Smooth muscle cell of the brain vasculature (primary cell): ENCODE results near the gene RHOD.

Source experiments
- DNase-seq: peaks from one replicate; pipeline ENCODE4 v3.0.0-alpha.2; 2012; ENCODE audit warnings: low read depth, low spot score

Gene RHOD

DNA sequence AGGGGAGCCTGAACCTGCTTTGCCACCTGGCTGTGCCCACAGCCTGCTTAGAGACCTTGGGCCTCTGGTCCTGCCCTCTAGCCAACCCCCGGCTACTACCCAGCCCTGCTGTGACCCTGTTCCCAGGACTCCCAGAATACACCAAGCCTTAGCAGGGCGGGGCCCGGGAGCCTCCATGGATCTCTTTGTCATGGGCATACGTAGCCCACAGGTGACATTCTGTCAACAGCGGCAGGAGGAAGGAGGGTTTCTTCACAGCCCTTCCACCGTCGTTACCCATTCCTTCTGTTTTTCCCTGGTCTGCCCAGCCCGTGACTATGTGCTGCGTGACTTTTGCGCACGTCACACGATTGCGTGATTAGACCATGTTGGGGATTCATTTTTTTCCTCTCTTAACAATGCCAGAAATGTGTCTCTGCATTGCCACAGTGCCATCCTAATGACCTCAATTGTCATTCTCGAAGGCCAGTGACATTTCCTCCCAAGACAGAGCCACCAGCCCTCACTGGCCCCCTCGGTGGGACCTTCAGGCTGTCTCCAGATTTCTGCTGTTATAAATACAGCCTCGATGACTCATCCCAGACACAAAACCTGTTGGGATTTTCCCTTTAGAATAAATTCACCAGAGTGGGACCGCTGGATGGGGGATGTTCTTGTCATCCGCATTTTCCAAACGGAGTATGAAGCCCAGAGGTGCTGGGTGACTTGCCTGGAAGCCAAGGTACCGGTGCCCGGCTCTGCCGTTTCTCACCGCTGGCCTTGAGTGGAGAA, 24.7 kb upstream of the RHOD start:
- DNase-seq = no peak

DNA sequence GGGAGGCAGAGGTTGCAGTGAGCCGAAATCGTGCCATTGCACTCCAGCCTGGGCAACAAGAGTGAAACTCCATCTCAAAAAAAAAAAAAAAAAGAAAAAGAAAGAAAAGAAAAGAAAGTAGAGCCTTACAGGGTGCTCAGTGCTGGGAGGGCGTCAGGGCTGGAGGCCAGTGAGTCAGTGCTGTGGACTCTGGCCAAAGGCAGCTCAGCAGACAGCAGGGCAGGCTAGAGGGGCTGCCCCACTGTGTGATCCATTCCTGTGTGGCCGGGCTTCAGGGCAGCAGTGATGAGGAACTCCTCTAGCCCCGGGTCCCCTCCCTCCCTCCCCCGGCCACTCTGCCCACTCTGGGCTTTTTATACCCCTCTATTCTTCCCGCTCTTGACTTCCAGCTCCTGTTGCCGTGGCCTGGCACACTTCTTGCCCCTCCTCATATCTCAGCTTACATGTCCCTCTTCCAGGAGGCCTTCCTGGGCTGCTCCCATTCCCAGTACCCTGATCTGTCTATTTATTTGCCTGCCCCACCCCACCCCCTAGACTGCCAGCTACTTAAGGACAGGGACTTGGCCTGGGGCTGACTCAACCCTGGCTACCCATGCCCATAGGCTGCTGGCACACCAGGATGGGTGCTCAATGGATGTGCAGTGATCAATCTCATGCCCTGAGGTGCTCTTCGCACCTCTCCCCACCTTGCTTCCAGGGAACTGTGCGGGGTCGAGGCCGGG, 23.7 kb upstream of the RHOD start:
- peak; percentile 83 for DNase-seq

- DNase-seq = peak; percentile 78
These were observed 22.9 kb upstream of the RHOD start for GRCh38 chr11:67033661-67034166.

GRCh38 chr11:67034350-67034749, 22.3 kb upstream of the RHOD start:
- no peak for DNase-seq

- no peak for DNase-seq
These were observed 16.5 kb upstream of the RHOD start for GRCh38 chr11:67040147-67040546.

GRCh38 chr11:67041602-67042001, 15.0 kb upstream of the RHOD start:
- DNase-seq = no peak

DNA sequence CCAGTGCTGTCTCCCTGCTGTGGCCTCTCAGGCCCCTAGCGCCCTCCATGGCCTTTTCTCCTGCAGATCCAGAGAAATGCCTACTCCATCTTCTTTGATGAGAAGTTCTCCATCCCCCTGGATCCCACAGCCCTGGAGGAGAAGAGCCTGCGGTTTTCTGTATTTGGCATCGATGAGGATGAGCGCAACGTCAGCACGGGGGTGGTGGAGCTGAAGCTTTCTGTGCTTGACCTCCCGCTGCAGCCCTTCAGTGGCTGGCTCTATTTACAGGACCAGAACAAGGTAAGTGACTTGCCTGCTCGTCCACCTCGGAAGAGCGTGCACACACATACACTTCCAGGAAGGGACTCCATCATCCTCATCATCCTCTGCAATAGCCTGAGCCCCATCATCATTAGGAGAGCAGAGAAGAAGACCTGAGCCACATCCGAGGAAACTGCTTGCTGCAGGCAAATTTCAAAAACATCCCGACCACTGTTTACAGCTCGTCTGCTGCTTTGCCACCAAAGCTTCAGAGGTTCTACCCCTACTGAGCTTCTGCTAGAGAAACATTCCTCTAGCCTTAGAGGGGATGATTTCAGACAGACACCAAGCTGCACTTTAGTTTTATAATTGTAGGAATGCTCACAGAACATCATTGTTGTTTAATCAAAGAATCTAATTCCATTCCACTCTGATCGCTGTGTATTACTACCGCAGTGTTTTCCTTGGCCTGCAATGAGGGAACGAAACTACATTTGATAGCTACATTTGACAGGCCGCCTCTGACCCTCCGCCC, 12.9 kb upstream of the RHOD start:
- DNase-seq = no peak

DNA sequence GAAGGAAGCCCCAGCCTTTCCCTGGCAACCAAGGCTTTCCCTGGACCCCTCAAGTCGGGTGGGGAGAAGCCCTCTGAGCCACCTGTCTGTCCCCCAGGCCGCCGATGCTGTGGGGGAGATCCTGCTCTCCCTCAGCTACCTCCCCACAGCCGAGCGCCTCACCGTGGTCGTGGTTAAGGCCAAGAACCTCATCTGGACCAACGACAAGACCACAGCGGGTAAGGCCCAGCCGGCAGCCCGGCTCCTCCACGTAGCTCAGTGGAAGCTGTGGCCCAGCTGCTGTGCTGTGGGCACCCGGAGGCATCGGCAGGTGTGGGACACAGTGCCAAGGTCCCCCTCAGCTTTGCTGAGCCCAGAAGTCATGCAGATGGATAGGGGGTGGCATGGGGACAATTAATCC, 12.2 kb upstream of the RHOD start:
- no peak for DNase-seq

- peak; percentile 73 for DNase-seq
These were observed 11.3 kb upstream of the RHOD start for GRCh38 chr11:67045314-67045713.

GRCh38 chr11:67048515-67049130, 8.0 kb upstream of the RHOD start:
- DNase-seq = no peak

DNA sequence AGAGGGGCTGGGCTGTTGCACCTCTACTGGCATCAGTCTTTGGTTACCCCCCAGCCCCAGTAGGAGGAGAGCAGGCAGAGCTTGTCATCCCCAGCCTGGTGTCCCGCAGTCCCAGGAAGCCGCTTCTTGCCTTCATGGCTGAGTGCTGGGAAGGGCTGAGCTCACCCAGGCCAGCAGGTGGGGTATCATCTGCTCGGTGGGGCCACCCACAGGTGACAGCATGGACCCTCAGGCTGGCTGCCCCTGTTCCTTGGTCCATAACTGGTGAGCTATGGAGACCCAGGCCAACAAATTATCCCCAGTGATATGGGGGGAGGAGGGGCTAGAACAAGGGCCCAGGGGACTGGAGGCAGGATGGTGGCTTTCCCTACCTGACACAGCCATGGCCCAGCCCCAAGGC, 6.5 kb upstream of the RHOD start:
- no peak for DNase-seq

DNA sequence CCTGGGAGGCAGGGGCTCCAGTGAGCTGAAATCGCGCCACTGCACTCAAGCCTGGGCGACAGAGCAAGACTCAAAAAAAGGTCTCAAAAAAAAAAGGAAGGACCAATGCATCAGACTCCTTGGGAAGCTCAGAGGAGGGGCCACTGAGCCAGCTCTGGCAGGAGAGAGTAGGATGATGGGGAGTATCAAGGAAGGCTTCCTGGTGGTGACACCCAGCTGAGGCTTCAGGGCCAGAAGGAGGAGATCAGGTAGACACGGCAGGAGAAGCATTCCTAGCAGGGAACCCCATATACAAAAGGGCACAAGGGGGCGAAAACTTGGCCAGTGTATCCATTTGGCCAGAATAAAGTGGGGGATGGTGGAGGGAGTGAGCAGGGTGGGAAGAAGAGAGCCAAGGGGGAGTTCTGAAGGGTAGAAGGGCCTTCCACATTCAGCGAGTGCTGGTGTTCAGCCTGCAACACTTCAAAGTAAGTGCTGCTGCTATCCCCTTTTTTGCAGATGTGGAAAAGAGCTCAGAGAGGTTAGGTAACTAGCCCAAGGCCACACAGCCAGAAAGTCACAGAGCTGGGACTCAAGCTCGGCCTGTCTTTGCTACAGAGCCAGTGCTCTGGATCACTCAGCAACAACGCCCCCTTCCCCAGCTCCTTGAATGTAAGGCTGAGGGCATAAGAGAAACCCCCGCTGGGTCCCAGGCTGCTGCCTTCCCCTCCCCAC, 5.3 kb upstream of the RHOD start:
- no peak for DNase-seq

DNA sequence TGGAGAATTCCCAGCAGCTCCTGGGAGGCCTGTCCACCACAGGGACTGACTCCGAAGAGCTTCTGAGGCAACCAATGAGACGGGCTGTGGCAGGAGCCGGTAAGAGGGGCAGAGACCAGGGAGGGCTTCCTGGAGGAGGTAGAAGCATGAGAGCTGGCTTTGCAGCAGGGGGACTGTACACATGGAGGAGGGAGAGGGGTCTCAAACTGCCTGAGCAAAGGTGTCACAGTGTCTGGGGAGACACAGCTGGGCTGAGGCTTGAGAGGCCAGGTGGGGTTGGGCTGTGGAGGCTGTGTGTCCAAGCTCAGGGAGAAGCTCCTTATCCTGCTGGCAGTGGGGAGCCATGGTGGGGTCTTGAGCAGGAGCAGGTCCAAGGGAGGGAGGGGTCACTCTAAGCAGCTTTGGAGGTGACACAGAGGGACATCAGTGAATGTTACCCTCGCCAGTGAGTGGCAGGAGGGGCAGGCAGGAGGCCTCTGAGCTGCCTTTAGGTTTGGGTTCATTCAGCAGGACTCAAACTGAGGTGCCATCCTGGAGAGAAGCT, 4.6 kb upstream of the RHOD start:
- DNase-seq = no peak

- no peak for DNase-seq
These were observed 3.8 kb upstream of the RHOD start for GRCh38 chr11:67052891-67053290.

DNA sequence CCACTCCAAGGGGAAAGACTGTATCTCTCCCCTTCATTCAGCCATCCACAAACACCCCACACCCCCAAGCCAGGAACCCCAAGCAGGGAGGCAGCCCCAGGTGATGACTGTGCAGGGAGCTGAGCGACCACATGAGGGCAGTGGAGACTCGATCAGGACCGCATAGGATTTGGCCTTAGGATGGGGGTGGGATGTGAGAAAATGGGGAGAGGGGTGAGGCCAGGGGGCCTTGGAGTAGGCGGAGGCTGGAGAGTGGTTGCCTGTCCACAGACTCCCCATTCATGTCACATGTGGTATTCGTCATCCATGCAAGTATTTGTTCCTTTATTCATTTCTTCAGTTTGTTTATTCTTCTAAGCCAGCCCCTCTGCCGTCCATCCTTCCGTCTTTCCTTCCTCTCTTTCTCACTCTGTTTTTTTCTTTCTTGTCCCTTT, 2.7 kb upstream of the RHOD start:
- DNase-seq = no peak

DNA sequence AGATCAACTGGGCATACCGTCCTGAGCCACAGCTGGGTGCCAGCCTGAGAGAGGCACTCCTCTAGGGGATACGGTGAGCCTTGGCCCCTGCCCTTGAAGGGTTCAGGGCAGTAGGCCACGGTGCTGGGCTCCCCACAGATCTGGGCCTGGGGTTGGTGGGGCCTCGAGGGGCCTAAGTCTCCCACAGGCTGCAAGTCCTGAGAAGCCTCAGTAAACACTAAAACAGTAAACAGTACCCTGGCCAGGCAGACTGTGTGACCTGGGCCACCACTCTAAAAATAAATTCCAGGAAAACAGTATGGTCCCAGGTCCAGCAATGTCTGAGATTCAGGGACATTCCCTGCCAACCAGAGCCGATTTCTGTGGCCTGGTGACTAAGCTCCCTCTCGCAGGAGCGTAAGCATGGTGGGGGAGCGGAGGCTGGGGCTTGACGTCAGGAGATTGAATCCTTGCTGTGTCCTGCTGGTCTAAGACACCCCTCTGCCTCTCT, 2.3 kb upstream of the RHOD start:
- no peak for DNase-seq

DNA sequence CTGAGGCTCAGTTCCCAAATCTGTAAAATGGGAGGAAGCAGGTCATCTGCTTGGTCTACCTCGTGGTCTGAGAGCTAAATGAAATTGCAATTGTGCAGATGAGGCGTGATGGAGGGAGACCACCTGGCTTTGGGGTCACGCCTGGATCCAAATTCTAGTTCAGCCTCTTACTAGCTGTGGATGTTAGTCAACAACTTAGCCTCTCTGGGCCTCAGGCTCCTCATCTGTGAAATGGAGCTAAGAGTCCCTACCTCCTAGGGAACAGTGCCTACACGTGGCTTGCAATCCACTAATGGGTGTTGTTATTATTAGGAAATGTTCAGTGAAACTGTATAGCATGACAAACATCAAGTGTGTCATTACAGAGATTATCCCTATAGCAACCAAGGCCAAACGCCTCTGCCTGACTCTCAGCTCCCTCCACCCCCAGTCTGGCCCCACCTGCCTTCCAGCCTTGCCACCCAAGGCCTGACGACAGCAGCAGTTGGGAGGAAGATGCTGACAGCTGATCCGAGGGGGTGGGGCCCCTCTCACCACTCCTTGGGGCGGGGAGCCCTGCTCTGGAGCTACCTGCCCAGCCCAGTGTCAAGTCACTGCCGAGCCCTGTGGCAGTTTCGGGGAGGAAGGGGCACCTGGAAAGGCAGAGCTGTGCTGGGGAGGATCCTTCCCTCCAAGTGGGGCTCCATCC, 1.7 kb upstream of the RHOD start:
- no peak for DNase-seq

DNA sequence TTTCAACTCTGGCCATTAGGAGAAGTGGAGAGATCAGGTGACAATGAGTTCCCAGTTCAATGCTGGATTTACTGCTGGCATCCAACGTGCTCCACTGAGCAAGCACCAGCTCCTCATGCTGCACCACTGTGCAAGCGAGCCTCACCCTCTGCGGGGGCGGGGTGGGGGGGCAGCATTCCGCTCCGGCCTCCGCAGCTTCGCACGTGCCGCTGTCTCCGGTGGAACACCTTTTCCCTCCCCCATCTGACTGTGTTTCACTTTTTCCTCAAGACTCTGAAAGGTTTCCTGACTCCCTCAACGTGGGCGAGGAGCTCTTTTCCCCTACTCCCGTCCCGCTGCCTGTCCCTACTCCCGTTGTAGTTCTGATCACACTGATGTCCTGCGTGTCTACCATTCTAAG, 835 bp upstream of the RHOD start:
- DNase-seq = no peak

DNA sequence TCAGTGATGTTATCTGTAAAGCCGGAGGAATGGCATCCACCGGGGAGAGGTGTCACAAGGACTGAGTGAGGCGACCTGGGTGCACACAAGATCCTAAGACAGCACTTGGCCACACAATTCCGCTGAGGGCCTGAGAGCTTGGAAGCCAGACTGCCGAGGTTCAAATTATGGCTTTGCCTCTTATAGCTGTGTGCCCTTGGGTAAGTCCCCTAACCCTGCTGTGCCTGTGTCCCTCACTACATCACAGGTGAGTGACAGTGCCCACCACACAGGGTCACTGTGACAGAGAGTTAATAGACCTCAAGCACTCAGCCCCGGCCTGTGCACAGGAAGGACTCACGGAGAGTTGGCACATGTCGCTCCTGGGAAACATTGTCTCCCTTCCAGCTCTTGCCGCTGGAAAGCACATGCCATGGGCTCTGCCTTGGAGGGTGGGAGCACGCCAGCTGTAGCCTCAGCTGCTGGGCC, 592 bp downstream of the RHOD start:
- no peak for DNase-seq

GRCh38 chr11:67058506-67058905, 1.9 kb downstream of the RHOD start:
- DNase-seq = no peak
